ENCODE measurements around the gene RPS15.

Gene RPS15

DNA sequence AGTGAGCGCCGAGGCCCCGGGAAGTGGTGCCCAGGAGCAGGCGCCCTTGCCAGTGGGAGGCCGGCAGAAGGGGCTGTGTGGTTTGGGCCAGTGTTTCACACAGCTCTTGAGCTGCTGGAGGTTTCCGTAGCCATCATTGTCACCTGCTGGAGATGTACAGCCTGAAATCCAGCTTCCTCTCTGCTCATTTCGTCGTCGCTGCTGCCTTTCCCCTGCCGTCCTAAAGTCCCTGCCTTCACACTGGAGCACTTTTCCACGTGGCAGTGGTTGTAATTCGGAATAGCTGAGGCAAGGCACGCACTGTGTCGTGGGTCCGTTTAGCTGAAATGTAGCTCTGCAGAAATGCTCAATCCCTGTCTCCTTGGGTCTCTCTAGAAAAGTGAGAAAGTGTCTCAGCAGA, 17.6 kb upstream of the RPS15 start:
- no peak for DNase-seq

DNA sequence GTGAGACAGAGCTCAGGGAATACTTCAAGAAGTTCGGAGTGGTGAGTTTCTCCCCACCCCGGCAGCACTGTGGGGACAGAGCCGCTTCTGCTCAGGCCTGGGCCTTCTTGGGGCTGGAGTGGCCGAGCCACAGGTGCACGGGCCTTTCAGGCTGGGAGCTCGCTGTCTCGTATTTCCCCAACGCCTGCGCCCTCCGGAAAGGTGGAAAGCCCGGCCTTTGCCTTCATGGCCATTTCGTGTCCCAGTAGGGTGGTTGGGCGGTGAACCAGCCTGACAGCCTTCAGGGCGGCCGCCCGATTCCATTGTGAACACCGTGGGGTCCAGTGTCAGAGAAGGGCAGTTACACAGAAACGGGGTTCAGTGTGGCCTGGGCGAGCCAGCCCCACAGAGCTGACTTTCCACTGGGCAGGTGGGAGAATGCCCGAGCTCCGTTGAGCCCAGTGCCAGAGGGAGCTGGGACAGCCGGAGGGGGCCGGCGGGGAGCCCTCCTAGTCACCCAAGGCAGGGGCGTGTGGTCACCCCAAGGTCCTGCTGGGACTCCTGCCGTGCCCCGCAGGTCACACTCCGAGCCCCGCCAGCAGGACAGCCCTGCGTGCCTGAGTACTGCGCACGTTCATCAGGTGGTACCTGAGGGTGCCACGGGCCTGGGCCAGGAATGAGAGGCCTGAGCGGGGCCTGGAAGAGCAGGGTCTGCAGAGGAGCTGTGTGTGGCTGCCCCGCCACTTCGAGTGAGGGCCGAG, 16.8 kb upstream of the RPS15 start:
- no peak for DNase-seq

- no peak for DNase-seq
Observed at GRCh38 chr19:1421958-1422305, 16.3 kb upstream of the RPS15 start.

DNA sequence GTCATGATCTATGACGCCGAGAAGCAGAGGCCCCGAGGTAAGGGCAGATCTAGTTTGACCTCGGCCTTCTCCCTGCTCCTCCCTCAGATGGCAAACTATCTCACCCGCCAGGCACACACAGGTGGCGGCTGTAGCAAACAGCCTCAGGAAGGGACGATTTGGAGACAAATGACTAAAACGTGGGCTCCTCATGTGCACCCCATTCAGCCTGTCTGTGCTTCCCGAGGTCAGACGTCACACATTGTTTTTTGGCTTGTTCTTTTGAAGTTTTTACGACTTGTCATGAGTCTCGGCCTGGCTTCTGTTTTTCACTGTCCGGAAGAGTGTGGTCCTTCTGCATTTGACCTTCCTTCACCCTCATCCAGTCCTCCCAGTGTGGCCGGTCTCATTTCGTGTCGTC, 15.8 kb upstream of the RPS15 start:
- DNase-seq, result no peak

DNA sequence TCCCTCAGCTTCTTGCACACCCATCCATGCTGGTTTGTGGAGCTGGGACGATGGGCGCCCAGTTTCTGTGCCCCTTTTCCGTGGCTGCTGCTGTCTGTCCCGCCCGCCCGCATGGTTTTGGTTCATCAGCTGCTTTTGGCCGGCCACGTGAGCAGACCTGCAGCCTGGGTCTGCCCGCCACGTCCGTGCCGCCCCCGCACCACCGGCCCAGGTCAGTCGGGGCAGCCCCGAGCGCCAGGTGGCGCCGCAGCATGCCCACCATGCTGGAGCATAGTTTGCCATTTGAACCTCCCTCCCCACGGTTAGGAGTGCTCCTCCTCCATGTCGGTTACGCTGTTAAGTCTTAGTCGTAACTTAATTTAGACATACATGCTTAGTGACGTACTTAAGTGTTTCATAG, 15.3 kb upstream of the RPS15 start:
- DNase-seq, result no peak

- no peak for DNase-seq
Observed at GRCh38 chr19:1423436-1424191, 14.6 kb upstream of the RPS15 start.

DNA sequence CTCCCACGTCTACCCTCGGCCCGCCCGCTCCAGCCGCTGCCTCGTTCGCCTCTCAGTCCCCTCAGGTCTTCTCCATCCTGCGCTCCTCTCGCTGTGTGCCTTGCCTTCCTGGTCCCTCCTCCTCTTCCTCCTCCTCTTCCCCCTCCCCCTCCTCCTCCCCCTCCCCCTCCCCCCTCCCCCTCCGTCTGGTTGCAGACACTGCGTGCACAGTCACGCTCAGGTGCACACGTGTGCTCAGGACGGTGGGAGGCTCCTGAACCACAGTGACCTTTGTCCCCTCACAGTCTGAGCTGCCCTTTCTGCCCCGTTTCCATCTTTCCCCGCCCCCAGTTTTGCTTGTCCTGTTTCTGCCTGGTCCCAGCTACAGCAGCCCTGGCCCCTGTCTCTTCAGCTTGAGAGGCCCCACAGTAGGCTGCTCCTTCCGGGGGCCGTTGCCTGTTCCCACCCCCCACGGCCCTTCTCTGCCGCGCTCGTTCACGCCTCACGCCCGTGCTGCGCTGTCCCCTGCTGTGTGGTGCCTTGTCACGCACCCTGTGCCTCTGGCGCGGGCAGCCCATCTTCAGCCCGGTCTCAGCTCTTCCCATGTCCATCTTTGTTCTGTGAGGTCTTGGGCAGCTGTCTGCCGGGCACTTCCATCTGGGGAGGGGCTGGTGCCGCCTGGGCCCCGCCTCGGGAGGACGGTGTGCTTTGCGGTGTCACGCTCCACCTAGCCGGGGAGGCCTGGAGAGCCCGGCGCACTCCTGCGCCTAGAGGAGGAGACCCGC, 13.8 kb upstream of the RPS15 start:
- DNase-seq, result no peak

DNA sequence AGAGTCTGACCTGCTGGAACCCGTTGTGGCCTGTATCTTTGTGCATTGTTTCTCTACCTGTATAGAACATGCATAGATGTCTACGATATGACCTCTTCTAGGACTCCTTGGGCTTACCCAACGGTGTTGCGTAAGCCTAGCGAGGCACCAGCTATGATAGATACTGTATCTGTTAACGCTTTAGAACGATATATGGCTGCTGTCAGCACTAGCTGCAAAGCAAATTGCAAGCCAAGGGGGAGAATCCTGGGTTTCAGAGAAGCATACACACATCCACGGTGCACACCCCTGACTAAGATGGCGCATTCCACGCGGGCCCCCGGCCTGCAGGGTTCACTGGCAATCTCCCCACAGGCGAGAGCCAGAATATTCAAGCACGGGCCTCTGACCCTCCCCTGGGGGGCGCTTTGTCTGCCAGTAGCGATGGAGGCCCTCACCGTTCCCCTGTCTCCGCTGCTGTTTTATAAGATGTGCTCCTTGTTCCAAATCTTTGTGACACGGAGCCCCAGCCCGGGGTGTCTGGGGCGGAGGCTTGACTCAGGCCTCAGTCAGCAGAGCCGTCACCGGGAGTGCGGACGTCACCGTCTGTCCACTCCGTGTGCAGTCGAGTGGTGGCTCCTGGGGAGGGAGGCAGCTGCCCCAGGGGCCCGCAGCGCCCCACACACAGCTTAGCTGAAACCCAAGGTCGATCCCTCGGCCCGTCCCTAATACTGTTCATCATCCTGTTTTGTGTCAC, 12.9 kb upstream of the RPS15 start:
- no peak for DNase-seq

DNA sequence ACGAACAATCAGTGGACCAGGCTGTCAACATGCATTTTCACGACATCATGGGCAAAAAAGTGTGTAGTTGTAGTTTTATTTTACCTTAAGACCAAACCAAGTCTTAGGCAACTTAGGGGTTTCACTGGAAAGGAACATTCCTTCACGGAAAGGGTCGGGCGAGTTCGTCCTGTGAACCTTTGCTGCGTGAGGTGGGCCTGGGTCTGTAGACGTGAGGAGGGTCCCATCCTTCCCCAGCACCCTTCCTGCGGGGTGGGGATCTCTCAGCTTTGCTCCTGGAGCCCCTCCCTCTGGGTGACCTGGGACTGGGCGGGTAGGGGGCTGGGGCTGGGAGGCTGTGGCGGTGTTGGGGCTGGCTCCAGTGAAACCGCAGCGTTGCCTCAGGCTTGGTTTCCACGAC, 12.3 kb upstream of the RPS15 start:
- DNase-seq, result no peak

- DNase-seq, result no peak
Observed at GRCh38 chr19:1426736-1427135, 11.5 kb upstream of the RPS15 start.

DNA sequence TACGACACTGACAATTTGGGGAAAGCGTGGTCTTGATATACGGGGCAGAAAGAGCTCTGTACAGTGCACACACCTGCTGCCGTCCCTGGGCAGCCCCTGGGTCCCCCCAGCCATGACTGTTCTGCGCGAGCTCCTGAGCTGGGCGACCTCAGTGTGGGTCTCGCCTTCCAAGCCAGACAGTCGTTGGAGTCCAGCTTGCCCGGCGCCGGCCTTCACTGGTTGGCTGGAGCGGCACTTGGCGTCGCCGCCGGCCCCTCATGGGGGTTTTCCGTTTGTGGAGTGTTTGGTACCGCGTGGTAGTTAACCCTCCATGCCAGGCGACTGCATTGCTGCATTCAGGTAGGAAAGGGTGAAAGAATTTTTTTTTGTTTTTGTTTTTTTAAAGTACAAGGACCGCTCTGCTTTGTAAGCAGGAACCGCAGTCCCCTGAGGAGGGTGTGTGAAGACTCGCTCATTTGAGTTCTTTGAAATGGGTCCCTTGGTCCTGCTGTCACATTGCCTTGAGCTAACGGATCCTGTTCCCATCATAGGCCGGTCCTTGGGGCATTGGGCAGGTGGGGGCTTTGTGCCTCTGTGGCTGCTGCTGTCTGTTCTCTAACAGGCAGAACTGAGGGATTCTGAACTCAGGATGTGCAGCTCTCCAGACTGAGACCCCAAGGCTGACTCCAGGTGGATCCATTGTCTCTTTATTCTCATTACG, 10.8 kb upstream of the RPS15 start:
- DNase-seq, result no peak

- no peak for DNase-seq
Observed at GRCh38 chr19:1428738-1429391, 9.3 kb upstream of the RPS15 start.

- no peak for DNase-seq
Observed at GRCh38 chr19:1429750-1430149, 8.4 kb upstream of the RPS15 start.

- no peak for DNase-seq
Observed at GRCh38 chr19:1430246-1430645, 8.0 kb upstream of the RPS15 start.

DNA sequence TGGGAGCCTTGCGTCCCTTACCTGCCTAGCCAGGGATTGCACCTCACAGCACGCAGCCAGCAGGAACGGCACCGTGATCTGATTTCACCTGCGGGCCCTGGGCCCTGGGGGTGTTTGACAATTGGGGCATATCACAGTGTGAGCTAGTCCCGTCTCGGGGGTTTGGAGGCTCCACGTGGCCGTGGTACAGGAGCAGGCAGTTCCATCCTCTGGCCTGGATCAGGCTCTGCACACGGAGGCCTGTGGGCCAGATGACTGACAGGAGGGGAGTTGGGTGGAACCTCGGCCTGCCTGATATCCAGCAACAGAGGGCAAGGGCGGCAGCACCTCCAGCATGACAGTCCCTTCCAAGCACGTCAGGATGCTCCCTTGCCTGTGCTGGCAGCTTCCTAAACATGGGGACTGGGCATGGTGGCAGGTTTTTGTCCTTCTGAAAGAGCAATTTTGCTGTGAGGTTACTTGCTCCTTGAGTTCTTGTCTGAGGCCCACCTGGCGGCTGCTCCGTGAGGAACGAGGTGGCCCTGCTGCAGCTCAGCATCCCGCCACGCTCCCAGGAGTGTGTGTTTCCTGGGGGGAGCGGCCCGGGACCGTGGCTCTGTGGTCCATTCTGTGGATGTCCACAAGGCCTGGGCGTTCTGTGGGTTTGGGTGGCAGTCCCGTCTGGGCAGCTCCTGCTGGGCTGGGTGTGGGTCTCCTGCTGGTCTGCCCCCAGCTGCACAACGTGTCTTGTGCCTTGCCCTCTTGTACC, 6.3 kb upstream of the RPS15 start:
- DNase-seq, result no peak

GRCh38 chr19:1432507-1432887, 5.7 kb upstream of the RPS15 start:
- no peak for DNase-seq

DNA sequence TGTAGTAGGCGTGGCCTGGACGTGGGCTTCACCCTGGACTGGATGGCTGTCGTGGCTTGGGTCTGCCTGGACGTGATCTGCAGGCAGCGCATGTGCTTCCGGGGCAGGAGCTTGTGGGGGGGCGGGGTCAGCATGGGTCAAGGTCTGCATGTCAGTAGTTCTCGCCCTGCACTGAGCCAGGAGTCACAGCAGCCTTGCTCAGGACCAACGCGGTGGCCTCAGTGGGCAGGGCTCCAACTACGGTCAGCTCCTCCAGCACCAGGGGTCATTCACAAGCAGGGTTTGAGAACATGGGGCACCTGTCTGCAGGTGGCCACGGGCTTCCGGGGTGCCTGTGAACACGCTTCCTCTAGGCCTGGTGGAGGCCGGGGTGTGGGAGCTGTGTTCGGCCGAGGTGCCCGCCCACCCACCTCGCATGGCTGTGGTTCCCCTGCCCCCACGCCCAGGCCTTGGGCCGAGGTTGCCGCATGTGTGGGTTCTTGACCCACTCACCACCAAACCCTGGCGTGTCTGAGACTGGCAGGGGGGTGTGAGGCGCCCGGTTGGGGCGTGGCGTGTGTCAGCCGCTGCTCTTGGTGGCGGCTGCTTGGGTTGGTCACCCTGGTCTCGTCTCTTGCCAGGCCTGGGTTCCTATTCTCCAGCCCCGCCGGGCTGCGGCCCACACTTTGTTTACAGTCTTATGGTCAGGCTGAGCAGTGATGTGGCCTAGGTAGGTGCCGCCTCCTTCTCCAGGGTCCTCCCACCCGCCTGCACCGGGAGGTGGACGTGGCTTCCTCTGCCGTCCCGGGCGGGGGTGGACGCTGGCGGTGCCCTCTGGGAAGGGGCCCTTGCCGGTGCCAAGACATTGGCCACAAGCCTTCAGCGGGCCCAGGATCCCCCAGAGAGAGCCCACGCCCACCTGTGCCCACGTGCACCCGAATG, 4.8 kb upstream of the RPS15 start:
- DNase-seq, result no peak

DNA sequence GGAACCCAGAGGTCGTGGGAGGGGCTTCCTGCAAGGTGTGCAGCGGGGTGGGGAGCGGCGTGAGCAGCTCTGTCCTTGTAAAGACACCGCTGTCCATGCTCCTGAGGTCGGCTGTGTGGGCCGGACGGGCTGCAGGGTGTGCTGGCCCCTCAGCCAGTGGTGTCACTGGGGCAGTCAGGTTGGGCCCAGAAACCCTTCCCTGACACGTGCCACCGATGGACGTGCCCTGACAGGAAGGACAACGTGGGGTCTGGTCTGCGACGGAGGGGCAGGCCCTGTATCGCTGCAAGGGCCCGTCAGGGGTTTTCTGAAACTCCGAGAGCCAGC, 4.2 kb upstream of the RPS15 start:
- DNase-seq, result no peak

DNA sequence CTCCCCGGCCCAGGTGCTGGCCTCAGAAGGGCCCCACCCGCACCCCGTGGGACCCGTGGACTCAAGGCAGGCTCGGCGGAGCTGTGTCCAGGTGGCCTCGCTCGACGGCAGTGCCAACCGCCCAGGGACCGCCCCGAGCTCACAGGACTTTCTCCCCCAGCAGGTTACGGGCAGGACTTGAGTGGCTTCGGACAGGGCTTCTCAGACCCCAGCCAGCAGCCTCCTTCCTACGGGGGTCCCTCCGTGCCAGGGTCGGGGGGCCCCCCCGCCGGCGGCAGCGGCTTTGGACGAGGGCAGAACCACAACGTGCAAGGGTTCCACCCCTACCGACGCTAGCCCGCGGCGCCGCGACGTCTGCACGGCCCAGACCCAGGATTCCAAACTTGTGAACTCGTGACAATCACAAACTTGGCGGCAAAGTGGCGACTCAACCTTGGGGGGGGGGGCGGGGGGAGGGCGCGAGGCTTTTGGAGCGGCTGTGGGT, 3.6 kb upstream of the RPS15 start:
- DNase-seq, result no peak

- no peak for DNase-seq
Observed at GRCh38 chr19:1435378-1435989, 2.7 kb upstream of the RPS15 start.
